GM19438 (cell line): ENCODE measurements around the gene BTBD6.

Source experiments
- ATAC-seq: cut with Tn5 transposase; IDR thresholded peaks from one replicate; pipeline ENCODE4 v1.9.1; 2021; ENCODE audit warnings: low read depth; ENCODE audit not compliant: unreplicated experiment

The BTBD6 gene

DNA sequence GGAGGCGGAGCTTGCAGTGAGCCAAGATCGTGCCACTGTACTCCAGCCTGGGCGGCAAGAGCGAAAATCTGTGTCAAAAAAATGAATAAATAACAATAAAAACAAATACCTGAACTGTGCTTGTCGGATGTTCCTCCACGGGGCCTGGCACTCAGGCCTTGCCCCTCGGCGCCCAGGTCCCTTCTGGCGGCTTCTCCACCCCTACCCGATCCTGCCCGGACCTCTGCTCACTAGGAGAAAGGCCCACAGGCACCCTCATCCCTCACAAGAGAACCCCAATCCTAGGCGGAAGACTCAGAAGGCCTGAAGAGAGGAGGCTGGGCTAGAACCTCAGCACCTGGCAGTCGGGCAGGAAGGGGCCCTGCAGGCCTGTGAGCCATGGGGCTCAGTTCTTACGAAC lies 21.0 kb upstream of the BTBD6 start:
- no peak for ATAC-seq

DNA sequence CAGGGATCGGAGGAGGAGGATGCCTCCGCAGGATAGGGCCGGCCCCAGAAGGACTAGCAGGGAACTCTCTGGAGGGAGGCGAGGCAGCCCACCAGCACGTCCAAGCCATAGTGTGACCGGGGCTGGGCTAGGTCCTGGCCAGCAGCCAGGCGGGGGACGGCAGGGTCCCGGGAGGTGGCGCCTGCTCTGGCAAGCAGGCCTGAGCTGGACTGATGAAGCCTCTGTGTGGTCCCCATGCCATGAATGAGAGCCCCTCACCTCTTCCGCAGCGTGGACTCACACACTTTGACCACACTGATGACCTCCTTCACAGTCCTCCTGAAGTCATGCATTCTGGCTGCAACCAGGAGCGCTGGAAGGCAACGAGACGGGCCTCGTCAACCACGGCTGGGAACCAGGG lies 19.8 kb upstream of the BTBD6 start:
- no peak for ATAC-seq

DNA sequence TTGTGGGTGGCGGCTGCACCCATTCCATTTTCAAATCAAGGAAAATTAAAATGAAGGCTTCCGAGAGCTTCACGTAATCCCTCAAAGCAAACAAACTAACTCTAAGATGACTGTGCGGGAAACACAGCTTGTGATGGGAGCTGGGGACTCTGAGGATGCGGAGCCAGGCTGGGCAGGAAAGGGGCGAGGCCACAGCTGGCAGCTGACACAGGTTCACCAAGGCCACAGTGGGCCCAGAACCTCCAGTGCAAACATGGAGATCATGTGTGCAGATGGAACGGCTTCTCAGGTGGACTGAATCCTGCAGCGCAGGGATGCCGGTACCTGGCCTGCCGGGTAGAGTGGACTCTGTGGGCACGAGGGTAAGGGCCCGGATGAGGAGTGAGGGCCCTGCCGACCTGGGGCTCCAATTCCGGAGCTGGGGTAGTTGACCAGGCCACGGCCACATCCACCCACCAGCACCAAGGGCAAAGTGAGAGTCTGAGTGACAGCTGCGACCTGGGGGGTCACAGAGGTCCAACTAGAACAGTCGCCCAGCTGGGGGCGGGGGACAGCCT lies 19.2 kb upstream of the BTBD6 start:
- ATAC-seq, result no peak

GRCh38 chr14:105240811-105241576 lies 7.3 kb upstream of the BTBD6 start:
- no peak for ATAC-seq

GRCh38 chr14:105241641-105242040 lies 6.7 kb upstream of the BTBD6 start:
- ATAC-seq, result no peak

- no peak for ATAC-seq
Measured at GRCh38 chr14:105244334-105244733, 4.0 kb upstream of the BTBD6 start.

DNA sequence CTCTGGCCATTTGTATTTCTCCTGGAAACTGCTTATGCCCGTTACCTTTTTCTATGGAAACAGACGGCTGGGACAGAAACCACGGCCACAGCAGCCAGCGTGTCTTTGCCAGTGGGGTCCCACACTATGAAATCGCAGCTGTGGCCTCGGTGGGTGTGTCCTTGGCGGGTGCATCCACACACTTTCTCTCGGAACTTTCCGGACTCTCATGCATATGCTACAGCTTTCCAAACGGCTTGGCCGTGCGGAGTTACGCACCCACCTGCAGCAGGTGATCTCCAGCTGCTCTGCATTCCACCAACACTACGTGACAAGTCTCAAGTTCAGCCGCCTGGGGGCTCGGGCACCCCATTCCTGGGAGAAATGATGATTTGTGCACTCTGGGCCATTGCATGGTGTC lies 1.3 kb upstream of the BTBD6 start:
- ATAC-seq, result no peak

DNA sequence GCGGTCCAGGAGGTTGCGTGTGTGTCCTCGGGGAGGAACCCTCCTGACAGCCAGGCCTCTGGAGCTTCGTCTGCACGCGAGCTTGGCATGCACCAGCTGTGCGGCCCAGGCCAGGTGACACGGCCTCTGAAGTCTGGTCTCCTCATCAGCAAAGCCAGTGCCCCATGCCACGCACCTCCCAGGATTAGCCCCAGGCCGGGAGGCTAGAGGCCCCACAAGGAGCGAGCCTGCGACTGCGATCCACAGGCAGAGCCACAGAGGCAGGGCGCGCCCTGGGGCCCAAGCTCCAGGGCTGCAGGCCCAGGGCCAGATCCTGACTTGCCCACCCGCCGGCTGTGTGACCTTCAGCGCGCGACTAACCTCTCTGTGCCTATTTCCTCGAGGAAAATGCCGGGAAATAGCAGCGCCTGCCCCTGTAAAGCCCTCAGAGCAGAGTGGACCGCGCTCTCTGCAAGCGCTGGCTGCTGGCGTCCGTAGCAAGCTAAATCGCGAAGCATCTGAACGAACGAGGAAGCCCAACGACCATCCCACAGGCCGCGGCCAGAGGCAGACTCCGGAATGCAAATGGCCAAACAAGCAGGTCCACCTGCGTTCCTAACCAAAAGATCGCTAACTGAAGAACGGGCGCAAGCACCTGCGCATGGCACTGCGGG lies 492 bp upstream of the BTBD6 start:
- ATAC-seq, result peak; percentile 10

- ATAC-seq, result no peak
Measured at GRCh38 chr14:105249182-105250007, 1.1 kb downstream of the BTBD6 start.

DNA sequence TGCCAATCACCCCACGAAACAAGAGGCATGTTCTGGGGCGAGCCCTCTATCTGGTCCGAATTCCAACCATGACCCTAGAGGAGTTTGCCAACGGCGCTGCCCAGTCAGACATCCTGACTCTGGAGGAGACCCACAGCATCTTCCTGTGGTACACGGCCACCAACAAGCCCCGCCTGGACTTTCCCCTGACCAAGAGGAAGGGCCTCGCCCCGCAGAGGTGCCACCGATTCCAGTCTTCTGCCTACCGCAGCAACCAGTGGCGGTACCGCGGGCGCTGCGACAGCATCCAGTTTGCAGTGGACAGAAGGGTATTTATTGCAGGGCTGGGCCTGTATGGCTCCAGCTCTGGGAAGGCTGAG lies 1.7 kb downstream of the BTBD6 start:
- no peak for ATAC-seq

DNA sequence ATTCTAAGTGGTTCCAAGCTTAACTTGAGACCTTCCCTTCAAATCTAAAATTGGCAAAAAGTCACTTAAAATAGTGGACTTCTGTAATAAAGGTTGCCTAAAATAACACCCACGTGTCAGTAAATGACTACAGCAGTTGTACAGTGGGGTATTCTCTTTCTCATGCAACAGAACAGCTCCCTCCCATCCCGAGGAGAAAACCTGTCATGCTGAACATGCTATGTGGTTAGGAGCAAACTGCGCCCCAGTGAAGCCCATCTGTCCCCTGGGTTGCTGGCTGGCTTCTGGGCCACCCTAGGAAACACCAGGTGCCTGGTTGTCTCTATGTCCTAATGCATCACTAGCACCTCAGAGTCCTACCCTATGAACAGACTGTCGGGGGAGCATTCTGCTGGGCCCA lies 2.7 kb downstream of the BTBD6 start:
- ATAC-seq, result no peak

- no peak for ATAC-seq
Measured at GRCh38 chr14:105251920-105252319, 3.6 kb downstream of the BTBD6 start.

DNA sequence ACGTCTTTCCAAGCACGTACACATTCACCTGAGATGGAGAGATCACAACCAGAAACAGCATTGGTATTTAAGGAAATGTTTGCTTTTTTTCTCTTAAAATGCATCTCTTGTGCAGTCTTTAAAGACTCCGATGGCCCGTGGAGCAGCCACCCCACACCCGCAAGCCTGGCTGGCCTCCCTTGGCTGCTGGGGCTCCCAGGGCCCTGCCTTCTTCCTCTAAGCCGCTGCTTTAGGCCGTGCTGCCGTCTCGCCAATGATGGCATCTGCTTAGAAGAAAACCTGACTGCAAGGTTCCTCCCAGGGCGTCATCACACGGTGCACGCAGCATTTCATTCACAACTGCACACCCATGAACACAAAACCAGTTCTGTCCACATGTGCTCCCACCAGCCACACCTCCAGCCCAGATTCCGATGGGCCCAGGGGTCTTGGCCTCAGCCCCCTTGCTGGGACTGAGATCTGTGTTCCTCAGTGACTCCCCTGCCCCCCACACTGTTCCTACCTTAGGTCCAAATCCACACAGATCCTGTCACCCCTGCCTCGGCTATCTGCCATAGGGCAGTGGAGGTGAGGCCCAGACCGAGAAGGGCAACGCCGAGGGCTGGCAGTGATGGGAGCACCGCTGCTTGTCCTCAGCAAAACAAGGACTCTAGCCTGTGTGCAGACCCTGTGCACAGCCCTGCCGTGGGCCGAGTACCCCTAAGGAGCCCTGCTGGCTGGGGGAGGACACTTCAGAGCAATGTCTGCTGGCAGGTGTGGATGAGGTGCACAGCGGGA lies 4.4 kb downstream of the BTBD6 start:
- ATAC-seq, result no peak

- ATAC-seq, result no peak
Measured at GRCh38 chr14:105253329-105253682, 5.0 kb downstream of the BTBD6 start.

DNA sequence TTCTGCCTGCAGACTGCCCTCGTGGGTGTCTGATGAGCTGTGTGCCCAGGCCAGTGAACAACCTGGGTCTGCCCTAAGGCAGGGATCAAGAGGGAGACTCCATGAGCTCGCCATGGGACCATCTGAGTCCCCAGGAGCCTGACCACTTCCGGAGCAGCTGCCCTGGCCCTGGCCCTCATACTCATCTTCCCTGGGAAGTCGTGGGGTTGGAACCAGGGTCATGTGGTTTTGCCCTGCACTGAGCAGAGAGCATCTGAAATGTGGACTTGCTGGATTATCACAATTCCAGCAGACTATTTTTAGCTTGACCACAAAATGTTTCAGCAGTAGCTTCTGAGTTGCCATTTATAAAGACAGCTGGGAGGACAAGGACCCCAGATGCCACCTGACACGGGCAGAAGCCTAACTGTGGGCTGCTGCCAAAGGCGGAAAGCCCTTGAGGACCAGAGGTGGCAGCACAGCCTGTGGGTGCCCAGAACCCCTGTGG lies 6.7 kb downstream of the BTBD6 start:
- ATAC-seq, result no peak

DNA sequence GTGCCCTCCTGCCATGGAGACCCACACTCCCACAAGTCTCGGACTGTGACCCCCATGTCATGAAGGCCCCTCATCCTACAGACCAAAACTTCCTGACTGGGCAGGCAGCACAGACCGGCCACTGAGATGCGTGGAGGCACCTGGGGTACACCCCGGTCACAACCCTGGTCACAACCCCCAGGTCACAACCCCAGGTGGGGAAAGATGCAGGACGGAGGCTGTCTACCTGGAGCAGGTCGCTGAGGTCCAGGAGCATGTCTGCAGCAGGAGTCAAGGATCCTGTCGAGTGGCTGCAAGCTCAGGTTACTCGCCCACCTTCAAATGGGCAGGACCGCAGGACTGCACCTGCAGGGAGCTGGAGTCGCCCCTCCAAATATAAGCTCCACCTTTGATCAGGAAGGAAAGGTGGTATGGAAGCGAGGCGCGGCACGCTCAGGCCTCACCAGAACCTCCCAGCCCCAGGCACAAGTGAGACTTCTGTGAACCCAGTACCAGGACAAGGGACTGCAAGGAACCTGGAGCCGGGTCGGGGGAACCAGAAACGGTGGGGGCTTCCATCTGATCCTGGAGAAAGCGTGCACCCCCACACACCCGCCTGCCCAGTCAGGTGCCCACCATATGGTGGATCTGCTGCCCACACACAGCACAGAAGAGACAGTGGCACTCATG lies 8.1 kb downstream of the BTBD6 start:
- no peak for ATAC-seq

DNA sequence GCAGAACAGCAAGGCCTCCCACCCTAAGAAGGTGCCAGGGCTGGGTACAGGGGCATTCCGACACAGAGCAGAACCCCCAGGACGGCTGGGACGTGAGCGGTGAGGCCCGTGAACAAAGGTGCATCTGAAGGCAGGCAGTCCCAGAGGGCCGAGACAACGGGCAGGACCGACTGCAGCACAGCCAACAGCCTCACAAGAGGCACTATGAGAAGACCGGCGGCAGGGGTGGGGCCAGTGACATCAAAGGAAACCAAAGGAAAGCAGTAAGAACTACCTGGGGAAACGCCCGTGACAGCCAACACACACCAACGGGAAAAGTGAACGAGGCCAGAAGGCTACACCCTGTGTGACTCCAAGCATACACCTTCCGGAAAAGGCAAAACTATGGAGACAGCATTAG lies 9.1 kb downstream of the BTBD6 start:
- ATAC-seq, result no peak

- ATAC-seq, result no peak
Measured at GRCh38 chr14:105258846-105259245, 10.5 kb downstream of the BTBD6 start.

DNA sequence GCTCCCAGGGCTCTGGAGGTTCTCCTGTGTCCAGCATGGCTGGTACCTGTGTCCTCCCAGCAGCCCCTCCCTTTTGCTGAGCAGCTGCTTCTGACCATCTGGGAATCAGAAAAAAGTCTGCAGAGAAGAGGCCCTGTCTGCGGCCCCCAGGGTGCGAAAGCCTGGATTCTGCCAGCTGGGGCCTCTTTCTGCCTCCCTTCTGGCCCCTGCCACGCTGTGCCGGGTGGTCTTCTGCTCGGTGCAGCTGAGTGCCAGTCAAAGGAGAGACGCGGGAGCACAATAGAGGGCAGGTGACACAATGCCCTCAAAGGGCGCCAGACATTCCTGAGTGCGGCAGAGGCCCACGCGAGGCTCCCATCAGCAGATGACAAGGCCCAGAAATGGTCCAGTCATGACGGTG lies 12.6 kb downstream of the BTBD6 start:
- ATAC-seq, result no peak

GRCh38 chr14:105261781-105262180 lies 13.4 kb downstream of the BTBD6 start:
- ATAC-seq, result no peak
